ENCODE results near the gene NDUFA13.
"Not testable (repeated sequence)": the region's sequence is repeated elsewhere in the genome, so short reads cannot be mapped to it uniquely, and the experiment has no call there.

Gene NDUFA13

GRCh38 chr19:19515642-19516519, at the start of gene NDUFA13:
NDUFA13 (plus strand) TSS chr19:19516225; CDS start chr19:19516239, 14 bp downstream.
- peak; percentile 72 to 94 (median 86) for DNase-seq

- DNase-seq = no peak
Observed at GRCh38 chr19:19468424-19469050, 47.5 kb upstream of the NDUFA13 start.

GRCh38 chr19:19470579-19470978, 45.4 kb upstream of the NDUFA13 start:
- no peak for DNase-seq

GRCh38 chr19:19471682-19472081, 44.3 kb upstream of the NDUFA13 start:
- DNase-seq = no peak

GRCh38 chr19:19472106-19472505, 43.9 kb upstream of the NDUFA13 start:
- DNase-seq = not testable (repeated sequence)

GRCh38 chr19:19475015-19475765, 40.8 kb upstream of the NDUFA13 start:
- no peak for DNase-seq

- no peak for DNase-seq
Observed at GRCh38 chr19:19475849-19476828, 39.9 kb upstream of the NDUFA13 start.

GRCh38 chr19:19477705-19478383, 38.2 kb upstream of the NDUFA13 start:
- DNase-seq = no peak

- DNase-seq = no peak
Observed at GRCh38 chr19:19480688-19481087, 35.3 kb upstream of the NDUFA13 start.

- DNase-seq = no peak
Observed at GRCh38 chr19:19482809-19483596, 33.0 kb upstream of the NDUFA13 start.

GRCh38 chr19:19485161-19485997, 30.6 kb upstream of the NDUFA13 start:
- no peak for DNase-seq

- DNase-seq = no peak
Observed at GRCh38 chr19:19485998-19486290, 30.1 kb upstream of the NDUFA13 start.

- DNase-seq = no peak
Observed at GRCh38 chr19:19486343-19487076, 29.5 kb upstream of the NDUFA13 start.

GRCh38 chr19:19487077-19487949, 28.7 kb upstream of the NDUFA13 start:
- DNase-seq = no peak

- no peak for DNase-seq
Observed at GRCh38 chr19:19487950-19488874, 27.8 kb upstream of the NDUFA13 start.

GRCh38 chr19:19488875-19489690, 26.9 kb upstream of the NDUFA13 start:
- DNase-seq = peak; percentile 43 to 83 (median 74)

All from activated CD4-positive, CD25-positive, alpha-beta regulatory T cell (primary cell).